ENCODE results near the gene SYNE4.

The SYNE4 gene

GRCh38 chr19:36025541-36025940, 16.9 kb upstream of the SYNE4 start:
- no peak for DNase-seq

- no peak for DNase-seq
Observed at GRCh38 chr19:36023432-36023831, 14.8 kb upstream of the SYNE4 start.

GRCh38 chr19:36019061-36019670, 10.6 kb upstream of the SYNE4 start:
- no peak for DNase-seq

- DNase-seq: peak; percentile 98 to 99 (median 99)
Observed at GRCh38 chr19:36014012-36014924, 5.7 kb upstream of the SYNE4 start, which contains the start of gene ALKBH6. Gene ALKBH6 (minus strand): TSS chr19:36014213. CDS start chr19:36013397, 816 bp downstream.

GRCh38 chr19:36013280-36014011, 4.8 kb upstream of the SYNE4 start:
- no peak for DNase-seq

- DNase-seq: no peak
Observed at GRCh38 chr19:36010402-36010801, 1.8 kb upstream of the SYNE4 start.

GRCh38 chr19:36009633-36010379, 1.2 kb upstream of the SYNE4 start:
- no peak for DNase-seq

GRCh38 chr19:36009220-36009619, 607 bp upstream of the SYNE4 start:
- DNase-seq: peak in 3 of 5 donors; percentile 29 to 51 (median 36)

GRCh38 chr19:36006955-36007354, 1.7 kb downstream of the SYNE4 start:
- DNase-seq: no peak

- no peak for DNase-seq
Observed at GRCh38 chr19:36003284-36003683, 5.3 kb downstream of the SYNE4 start.

GRCh38 chr19:36001605-36002004, 7.0 kb downstream of the SYNE4 start:
- DNase-seq: no peak

GRCh38 chr19:35996777-35997176, 11.8 kb downstream of the SYNE4 start:
- no peak for DNase-seq

- peak; percentile 81 to 95 (median 87) for DNase-seq
Observed at GRCh38 chr19:35995048-35995993, 13.3 kb downstream of the SYNE4 start, which contains the start of gene SDHAF1. Gene SDHAF1 (plus strand): TSS chr19:35995188. CDS start chr19:35995275, 87 bp downstream.

- no peak for DNase-seq
Observed at GRCh38 chr19:35993923-35994598, 14.6 kb downstream of the SYNE4 start.

GRCh38 chr19:35992907-35993765, 15.5 kb downstream of the SYNE4 start:
- DNase-seq: no peak

- no peak for DNase-seq
Observed at GRCh38 chr19:35991731-35992450, 16.7 kb downstream of the SYNE4 start.

GRCh38 chr19:35990771-35991730, 17.6 kb downstream of the SYNE4 start:
- no peak for DNase-seq

GRCh38 chr19:35990156-35990555, 18.5 kb downstream of the SYNE4 start:
- no peak for DNase-seq

All from T-helper 1 cell (primary cell).